Thyroid gland (tissue), 4 donors: ENCODE results near the gene RALB. TPM values are rescaled to one million over a fixed set of nuclear protein-coding genes. Genes with fewer than 3 reads are reported as not detected.

ENCODE experiments used
- DNase-seq, 2 donors: peaks; one replicate each; pipeline ENCODE4 v3.0.0-alpha.2; 2019
- H3K27ac ChIP-seq, 3 donors: fragments of 200-600 bp; sonication (generic); 1 replicate in 2 of 3; 2 replicates in 1 of 3; pipeline ENCODE4 v1.5.1; 2016 to 2019; ENCODE audit warnings: mild to moderate bottlenecking in 1 of 3, moderate library complexity in 1 of 3
- H3K27me3 ChIP-seq: fragments of 200-600 bp; sonication (generic); one replicate; pipeline ENCODE4 v1.5.1; 2019
- H3K36me3 ChIP-seq, 2 donors: fragments of 200-600 bp; sonication (generic); one replicate each; pipeline ENCODE4 v1.5.1; 2016 to 2019
- H3K4me1 ChIP-seq, 2 donors: fragments of 200-600 bp; sonication (generic); one replicate each; pipeline ENCODE4 v1.5.1; 2017 to 2019
- H3K4me3 ChIP-seq, 3 donors: fragments of 200-600 bp; sonication (generic); replicated peaks in 1 of 3; 1 replicate in 2 of 3; 2 replicates in 1 of 3; pipeline ENCODE4 v1.5.1; 2016; ENCODE audit warnings: mild to moderate bottlenecking in 1 of 3
- H3K9me3 ChIP-seq: fragments of 200-600 bp; sonication (generic); one replicate; pipeline ENCODE4 v1.5.1; 2017
- POLR2A ChIP-seq, 2 donors: fragments of 450-650 bp; IDR thresholded peaks; one replicate each; pipeline ENCODE4 v1.6.1; 2017; ENCODE audit warnings: antibody characterized with exemption in 2 of 2, mild to moderate bottlenecking in 2 of 2, moderate library complexity in 1 of 2
- WGBS, 2 donors: methylation state at CpG; one replicate each; pipeline ENCODE4 v1.1.5; 2017; 5-methylcytosine and 5-hydroxymethylcytosine counted together
- intact Hi-C: fragments of 100-400 bp; cut with DNase I; formaldehyde crosslinking; loops from one replicate; pipeline ENCODE4 v1.15.1; 2023
- total RNA-seq, 4 donors: library from RNA; depleted of rRNA; stranded (reverse); fragments of >200 nt; gene quantifications; one replicate each; pipeline ENCODE4 v1.2.3, GENCODE V29; 2016
- TF ChIP-seq, protein P1 (sequence below), 6 experiments: fragments of 200-600 bp in 3 of 6; fragments of 450-650 bp in 3 of 6; sonication (generic) in 3 of 6; IDR thresholded peaks; one replicate each; pipeline ENCODE4 v1.5.1; 2016 to 2019; ENCODE audit warnings: antibody characterized with exemption in 6 of 6, mild to moderate bottlenecking in 2 of 6, inconsistent platforms in 1 of 6, moderate library complexity in 1 of 6

The RALB gene
- total RNA-seq, 4 donors from 2014 or later = 39.7 to 64.2 (median 45.4) TPM

DNA sequence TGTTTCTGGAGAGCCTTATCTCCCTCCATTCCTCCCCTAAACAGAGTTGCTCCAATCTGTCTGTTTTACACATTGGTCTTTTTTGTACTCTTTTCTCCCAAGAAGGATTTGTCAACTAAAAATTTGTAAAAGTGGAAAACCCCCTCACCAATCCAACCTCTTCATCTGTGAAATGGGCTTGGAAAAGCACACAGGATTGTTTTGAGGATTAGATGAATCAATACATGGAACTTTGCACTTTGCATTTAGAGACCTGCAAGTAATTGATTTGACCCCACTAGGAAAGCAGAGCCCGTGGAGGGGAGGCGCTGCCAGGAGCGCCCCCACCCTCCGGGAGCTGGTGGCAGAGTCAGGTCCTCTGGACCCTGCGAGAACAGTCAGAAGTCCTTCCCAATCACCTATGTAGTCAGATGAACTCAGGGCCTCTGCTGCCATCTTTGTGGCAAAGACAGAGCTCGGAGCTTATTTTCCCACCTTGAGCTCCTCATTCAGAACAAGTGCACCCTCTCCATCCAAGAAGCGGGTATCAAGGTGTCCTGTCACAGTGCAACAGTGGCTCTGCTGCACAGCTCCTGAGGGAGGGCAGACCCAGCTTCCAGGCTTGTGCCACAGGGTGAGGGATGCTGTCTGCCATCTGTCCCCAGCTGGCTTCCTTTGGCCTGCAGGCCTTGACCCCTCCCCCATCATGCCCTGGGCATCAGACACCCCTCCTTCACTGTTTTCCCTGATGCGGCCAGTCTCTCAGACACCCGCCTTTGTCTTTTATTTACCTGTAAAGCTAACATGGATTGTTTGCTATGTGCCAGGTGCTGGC, 27.7 kb upstream of the RALB start:
- Histone ChIP-seq H3K4me3 (no peak overlapping the region), H3K27me3 (no peaks in the 10 kb centered on the region), H3K27ac (no peak overlapping the region), H3K9me3 (no peaks in the 10 kb centered on the region), H3K36me3 (no peaks in the 10 kb centered on the region), H3K4me1 (peaks cover 21 to 23% of the 10 kb centered on the region in 2 donors)
- DNase-seq = no peak
- intact Hi-C loops = loop anchor here (10.0 kb wide), 1 partner anchor 90 kb away; no protein-coding TSS in a partner anchor
- 95 to 97% methylated on average over 9 of the region's 9 CpGs for WGBS, 2 donors
- no peak for TF ChIP-seq POLR2A (IDR thresholded peaks at IDR 0.05)
- TF ChIP-seq, protein P1, sequence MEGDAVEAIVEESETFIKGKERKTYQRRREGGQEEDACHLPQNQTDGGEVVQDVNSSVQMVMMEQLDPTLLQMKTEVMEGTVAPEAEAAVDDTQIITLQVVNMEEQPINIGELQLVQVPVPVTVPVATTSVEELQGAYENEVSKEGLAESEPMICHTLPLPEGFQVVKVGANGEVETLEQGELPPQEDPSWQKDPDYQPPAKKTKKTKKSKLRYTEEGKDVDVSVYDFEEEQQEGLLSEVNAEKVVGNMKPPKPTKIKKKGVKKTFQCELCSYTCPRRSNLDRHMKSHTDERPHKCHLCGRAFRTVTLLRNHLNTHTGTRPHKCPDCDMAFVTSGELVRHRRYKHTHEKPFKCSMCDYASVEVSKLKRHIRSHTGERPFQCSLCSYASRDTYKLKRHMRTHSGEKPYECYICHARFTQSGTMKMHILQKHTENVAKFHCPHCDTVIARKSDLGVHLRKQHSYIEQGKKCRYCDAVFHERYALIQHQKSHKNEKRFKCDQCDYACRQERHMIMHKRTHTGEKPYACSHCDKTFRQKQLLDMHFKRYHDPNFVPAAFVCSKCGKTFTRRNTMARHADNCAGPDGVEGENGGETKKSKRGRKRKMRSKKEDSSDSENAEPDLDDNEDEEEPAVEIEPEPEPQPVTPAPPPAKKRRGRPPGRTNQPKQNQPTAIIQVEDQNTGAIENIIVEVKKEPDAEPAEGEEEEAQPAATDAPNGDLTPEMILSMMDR (IDR thresholded peaks at IDR 0.05) = no peak

DNA sequence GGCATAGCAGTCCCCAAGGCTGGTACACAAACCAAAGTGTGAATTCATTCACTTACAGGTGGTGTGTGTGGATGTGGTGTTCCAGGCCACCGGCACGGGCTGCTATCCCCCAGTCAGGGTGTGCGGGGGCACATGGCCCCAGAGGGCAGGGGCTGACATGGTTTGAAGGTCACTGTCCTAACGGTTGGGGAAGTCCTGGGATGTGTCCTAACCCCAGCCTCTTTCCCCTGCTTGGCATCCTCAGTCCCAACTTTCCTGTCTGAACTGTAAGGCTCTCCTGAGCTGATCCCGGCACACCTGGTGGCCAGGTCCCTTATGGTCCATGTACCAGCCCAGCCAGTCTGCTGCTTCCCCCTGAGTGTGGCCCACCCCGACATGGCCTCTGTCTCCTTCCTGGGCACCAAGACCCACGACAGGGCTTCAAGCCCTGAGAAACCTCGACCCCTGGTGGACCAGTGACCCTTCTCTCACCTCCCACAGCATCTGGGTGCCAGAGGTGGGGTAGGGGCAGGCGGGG, 27.0 kb upstream of the RALB start:
- H3K4me1 ChIP-seq = peaks cover 21 to 23% of the 10 kb centered on the region in 2 donors
- no peak overlapping the region for H3K27ac ChIP-seq
- no peak for TF ChIP-seq POLR2A (IDR thresholded peaks at IDR 0.05)
- H3K36me3 ChIP-seq = no peaks in the 10 kb centered on the region
- intact Hi-C loops = loop anchor here (10.0 kb wide), 1 partner anchor 89 kb away; no protein-coding TSS in a partner anchor
- 88 to 91% methylated on average over 7 to 8 of the region's 9 CpGs for WGBS, 2 donors
- H3K9me3 ChIP-seq = no peaks in the 10 kb centered on the region
- DNase-seq = no peak
- H3K4me3 ChIP-seq = no peak overlapping the region
- no peaks in the 10 kb centered on the region for H3K27me3 ChIP-seq

DNA sequence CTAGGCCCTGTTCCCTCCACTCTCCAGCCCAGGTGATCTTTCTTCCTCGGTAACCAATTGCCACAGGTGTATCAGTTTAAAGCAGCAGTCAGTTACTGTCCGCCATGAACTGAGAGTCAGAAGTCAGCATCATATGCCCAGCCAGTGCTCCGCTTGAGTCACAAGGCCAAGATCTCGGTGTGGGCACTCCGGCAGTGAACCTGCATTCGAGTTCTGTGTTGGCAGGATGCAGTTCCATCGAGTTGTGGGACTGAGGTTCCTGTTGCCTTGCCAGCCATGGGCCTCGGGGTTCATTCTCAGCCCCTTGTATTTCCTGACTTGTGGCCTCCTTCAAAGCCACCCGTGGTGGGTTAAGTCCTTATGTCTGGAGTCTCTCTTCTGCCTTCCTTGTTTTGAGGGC, 26.3 kb upstream of the RALB start:
- Histone ChIP-seq H3K36me3 (no peaks in the 10 kb centered on the region), H3K9me3 (no peaks in the 10 kb centered on the region), H3K27ac (no peak overlapping the region), H3K4me1 (peaks cover 19 to 21% of the 10 kb centered on the region in 2 donors), H3K4me3 (no peak overlapping the region), H3K27me3 (no peaks in the 10 kb centered on the region)
- no peak for TF ChIP-seq POLR2A (IDR thresholded peaks at IDR 0.05)
- TF ChIP-seq, protein P1 (IDR thresholded peaks at IDR 0.05) = no peak
- intact Hi-C loops = loop anchor here (10.0 kb wide), 1 partner anchor 88 kb away; no protein-coding TSS in a partner anchor
- no peak for DNase-seq
- WGBS, 2 donors = 92 to 93% methylated on average over 9 of the region's 9 CpGs

DNA sequence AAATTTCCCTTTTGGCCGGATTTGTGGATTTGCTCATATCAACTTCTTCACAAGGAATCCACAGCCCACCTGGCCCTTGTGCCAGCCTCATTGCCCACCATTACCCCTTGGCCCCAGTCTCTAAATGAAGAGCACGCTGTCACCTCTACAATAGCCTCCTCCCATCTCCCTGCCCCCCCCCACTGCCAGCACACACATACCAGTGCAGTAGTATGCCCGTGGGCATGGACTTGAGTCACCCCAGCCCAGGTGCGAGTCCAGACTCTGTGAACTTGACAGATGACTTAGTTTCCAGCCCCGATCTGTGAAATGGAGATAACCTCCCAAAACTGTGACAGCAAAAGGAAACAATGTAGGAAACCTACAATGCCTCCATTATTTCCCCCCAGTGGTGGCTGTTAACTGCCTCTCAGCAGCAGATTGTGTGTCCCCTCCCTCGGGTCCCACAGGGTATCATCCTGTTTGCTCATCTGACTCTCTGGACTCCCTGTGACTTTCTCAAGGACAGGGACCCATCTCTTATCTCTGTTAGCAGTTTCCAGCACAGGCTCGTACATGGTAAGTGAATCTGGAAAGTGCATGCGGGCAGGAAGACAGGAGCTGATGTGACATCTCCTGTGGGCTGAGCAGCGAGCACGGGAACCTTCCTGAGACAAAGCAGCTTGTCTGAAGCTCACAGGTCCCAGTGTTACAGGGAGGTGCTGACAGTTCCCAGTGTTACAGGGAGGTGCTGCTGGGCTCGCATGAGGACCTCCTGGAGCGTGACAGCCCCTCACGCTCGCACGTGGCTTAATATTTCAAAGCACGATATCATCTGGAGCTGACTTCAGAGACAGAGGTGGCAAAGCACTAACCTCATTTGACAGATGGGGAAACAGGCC, 25.3 kb upstream of the RALB start:
- DNase-seq = no peak
- Histone ChIP-seq H3K27ac (no peak overlapping the region), H3K4me3 (no peak overlapping the region), H3K4me1 (peaks cover 13 to 21% of the 10 kb centered on the region in 2 donors), H3K36me3 (no peaks in the 10 kb centered on the region), H3K27me3 (no peaks in the 10 kb centered on the region), H3K9me3 (no peaks in the 10 kb centered on the region)
- intact Hi-C loops = loop anchor here (10.0 kb wide), 1 partner anchor 87 kb away; no protein-coding TSS in a partner anchor
- WGBS, 2 donors = 79 to 81% methylated on average over 12 to 16 of the region's 16 CpGs
- TF ChIP-seq, protein P1 (IDR thresholded peaks at IDR 0.05) = no peak
- no peak for TF ChIP-seq POLR2A (IDR thresholded peaks at IDR 0.05)

DNA sequence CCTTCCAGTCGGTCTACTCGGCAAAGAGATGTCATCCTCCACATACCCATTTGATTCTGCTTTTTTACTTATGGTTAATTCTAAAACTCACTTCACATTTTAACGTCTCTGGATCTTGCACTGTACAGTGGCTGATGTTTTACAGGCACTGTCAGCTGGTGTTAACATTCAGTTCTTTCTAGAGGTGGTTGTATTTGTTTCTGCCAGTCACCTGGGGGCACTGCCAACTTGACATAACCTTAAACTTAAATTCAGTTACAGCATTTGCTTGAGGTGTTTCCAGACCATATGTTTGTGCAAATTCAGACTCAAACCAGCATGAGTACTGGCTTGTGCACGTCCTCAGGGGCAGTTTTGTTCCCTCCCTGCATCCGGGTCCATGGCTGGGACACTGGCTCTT, 24.1 kb upstream of the RALB start:
- Histone ChIP-seq H3K4me1 (peaks cover 9 to 20% of the 10 kb centered on the region in 2 donors), H3K27ac (no peak overlapping the region), H3K4me3 (no peak overlapping the region), H3K27me3 (no peaks in the 10 kb centered on the region), H3K9me3 (no peaks in the 10 kb centered on the region), H3K36me3 (no peaks in the 10 kb centered on the region)
- intact Hi-C loops = loop anchor here (10.0 kb wide), 1 partner anchor 86 kb away; no protein-coding TSS in a partner anchor
- TF ChIP-seq POLR2A (IDR thresholded peaks at IDR 0.05) = no peak
- TF ChIP-seq, protein P1 (IDR thresholded peaks at IDR 0.05) = no peak
- 79 to 82% methylated on average over 5 of the region's 5 CpGs for WGBS, 2 donors
- no peak for DNase-seq
